GM12892 (cell line): ENCODE results near the gene RPS6KA5.
"Not testable (repeated sequence)": the region's sequence is repeated elsewhere in the genome, so short reads cannot be mapped to it uniquely, and the experiment has no call there.

ENCODE experiments used
- DNase-seq: peaks from one replicate; pipeline ENCODE4 v3.0.0; 2011; ENCODE audit not compliant: insufficient read length
- FAIRE-seq: peaks from 2 replicates; lab custom pipeline; 2011; peaks lifted over from hg19 to GRCh38; lab: Jason Lieb, UNC
- POLR2A ChIP-seq: IDR thresholded peaks from 2 replicates; pipeline ENCODE4 v1.6.1; 2011; ENCODE audit warnings: low read depth, low read length, control low read depth
- POLR2AphosphoS5 ChIP-seq: IDR thresholded peaks from 2 replicates; pipeline ENCODE4 v1.6.1; 2011; ENCODE audit warnings: low read depth, low read length, control low read depth
- TAF1 ChIP-seq: IDR thresholded peaks from 2 replicates; pipeline ENCODE4 v1.6.1; 2011; ENCODE audit warnings: low read depth, mild to moderate bottlenecking, control low read depth, low read length, borderline replicate concordance

The RPS6KA5 gene

GRCh38 chr14:90870950-90871604 is 189.4 kb downstream of the RPS6KA5 start:
- TF ChIP-seq POLR2A (no peak), POLR2AphosphoS5 (no peak), TAF1 (no peak)
- no peak for DNase-seq
- no peak for FAIRE-seq

- FAIRE-seq = no peak
- DNase-seq = no peak
- TF ChIP-seq POLR2AphosphoS5 (no peak), TAF1 (no peak), POLR2A (no peak)
These were observed 192.9 kb downstream of the RPS6KA5 start for GRCh38 chr14:90867501-90867900.

- DNase-seq (no peak), FAIRE-seq (no peak)
- TF ChIP-seq POLR2AphosphoS5 = no peak
- TF ChIP-seq POLR2A = no peak
- no peak for TF ChIP-seq TAF1
These were observed 193.6 kb downstream of the RPS6KA5 start for GRCh38 chr14:90866833-90867232.

GRCh38 chr14:90864741-90865140 is 195.7 kb downstream of the RPS6KA5 start:
- no peak for TF ChIP-seq POLR2A
- TF ChIP-seq TAF1 = no peak
- TF ChIP-seq POLR2AphosphoS5 = no peak
- FAIRE-seq (no peak), DNase-seq (no peak)

- FAIRE-seq = no peak
- no peak for TF ChIP-seq POLR2A
- no peak for TF ChIP-seq POLR2AphosphoS5
- TF ChIP-seq TAF1 = no peak
- no peak for DNase-seq
These were observed 201.9 kb downstream of the RPS6KA5 start for GRCh38 chr14:90858511-90858910.

- no peak for DNase-seq
- no peak for TF ChIP-seq TAF1
- no peak for FAIRE-seq
These were observed 202.6 kb downstream of the RPS6KA5 start for GRCh38 chr14:90857866-90858265.

GRCh38 chr14:90856115-90856514 is 204.3 kb downstream of the RPS6KA5 start:
- not testable (repeated sequence) for FAIRE-seq, DNase-seq

- FAIRE-seq = no peak
- no peak for TF ChIP-seq POLR2A
- TF ChIP-seq POLR2AphosphoS5 = no peak
- TF ChIP-seq TAF1 = no peak
- DNase-seq = no peak
These were observed 207.3 kb downstream of the RPS6KA5 start for GRCh38 chr14:90853116-90853515.

GRCh38 chr14:90851327-90852036 is 209.0 kb downstream of the RPS6KA5 start:
- DNase-seq = no peak
- TF ChIP-seq POLR2AphosphoS5 = no peak
- FAIRE-seq = no peak

- no peak for FAIRE-seq
- DNase-seq = no peak
These were observed 210.0 kb downstream of the RPS6KA5 start for GRCh38 chr14:90850487-90850886.

GRCh38 chr14:90849787-90850444 is 210.5 kb downstream of the RPS6KA5 start:
- DNase-seq (no peak), FAIRE-seq (no peak)
- TF ChIP-seq TAF1 = no peak
- TF ChIP-seq POLR2A = no peak
- TF ChIP-seq POLR2AphosphoS5 = no peak

More at GRCh38 chr14:90850487-90850886, 210.0 kb downstream of the RPS6KA5 start:
- TF ChIP-seq POLR2A (no peak), TAF1 (no peak), POLR2AphosphoS5 (no peak)

- FAIRE-seq (no peak), DNase-seq (no peak)
- no peak for TF ChIP-seq TAF1
- TF ChIP-seq POLR2AphosphoS5 = no peak
- TF ChIP-seq POLR2A = no peak
These were observed 211.3 kb downstream of the RPS6KA5 start for GRCh38 chr14:90848944-90849731.
